ENCODE results near the gene SPG7.
A peak's percentile ranks its signal among the peaks of the same experiment; 100 is the strongest.

SPG7 gene

GRCh38 chr16:89555265-89555664 lies 47.1 kb downstream of the SPG7 start:
- no peak overlapping the region for H3K4me3 ChIP-seq (ENCODE audit: low read depth, low read length)
- no peak for DNase-seq (ENCODE audit: low read depth)
- no peak for TF ChIP-seq CTCF (IDR thresholded peaks at IDR 0.05; ENCODE audit: insufficient read depth, low read depth, low read length, missing control alignments)

GRCh38 chr16:89555780-89556179 lies 47.6 kb downstream of the SPG7 start:
- TF ChIP-seq CTCF (IDR thresholded peaks at IDR 0.05; ENCODE audit: insufficient read depth, low read depth, low read length, missing control alignments) = no peak
- H3K4me3 ChIP-seq (ENCODE audit: low read depth, low read length) = no peak overlapping the region
- DNase-seq (ENCODE audit: low read depth) = no peak

GRCh38 chr16:89556750-89557689 lies 48.8 kb downstream of the SPG7 start:
- DNase-seq (ENCODE audit: low read depth) = peak; percentile 81
- TF ChIP-seq CTCF (IDR thresholded peaks at IDR 0.05; ENCODE audit: insufficient read depth, low read depth, low read length, missing control alignments) = peak; percentile 83
- no peak overlapping the region for H3K4me3 ChIP-seq (ENCODE audit: low read depth, low read length)

GRCh38 chr16:89557690-89558490 lies 49.7 kb downstream of the SPG7 start:
- TF ChIP-seq CTCF (IDR thresholded peaks at IDR 0.05; ENCODE audit: insufficient read depth, low read depth, low read length, missing control alignments) = no peak
- no peak overlapping the region for H3K4me3 ChIP-seq (ENCODE audit: low read depth, low read length)
- no peak for DNase-seq (ENCODE audit: low read depth)

GRCh38 chr16:89560378-89561141 lies 52.4 kb downstream of the SPG7 start, which contains the start of gene RPL13:
Gene RPL13, plus strand, starts transcription at chr16:89560682. Its CDS starts 278 bp downstream, at chr16:89560960.
- no peak for TF ChIP-seq CTCF (IDR thresholded peaks at IDR 0.05; ENCODE audit: insufficient read depth, low read depth, low read length, missing control alignments)
- peak within 1 kb of the TSS; percentile 94 for H3K4me3 ChIP-seq (ENCODE audit: low read depth, low read length)
- peak; percentile 97 for DNase-seq (ENCODE audit: low read depth)

GRCh38 chr16:89561142-89561883 lies 53.1 kb downstream of the SPG7 start:
- peak; percentile 32 for DNase-seq (ENCODE audit: low read depth)
- TF ChIP-seq CTCF (IDR thresholded peaks at IDR 0.05; ENCODE audit: insufficient read depth, low read depth, low read length, missing control alignments) = no peak

More at GRCh38 chr16:89561142-89561883, 53.1 kb downstream of the SPG7 start:
- H3K4me3 ChIP-seq (ENCODE audit: low read depth, low read length) = peak overlapping the region; percentile 94

Measured in GM12865 (cell line).